Tongue (tissue), 2 donors: ENCODE measurements around the gene LRRC1. TPM values are rescaled to one million over a fixed set of nuclear protein-coding genes. Genes with fewer than 3 reads are reported as not detected.

Experiments used
- DNase-seq: peaks from one replicate; pipeline ENCODE4 v3.0.0-alpha.2; 2015
- total RNA-seq: library from RNA; depleted of rRNA; stranded (reverse); fragments of >200 nt; gene quantifications from one replicate; pipeline ENCODE4 v1.2.3, GENCODE V29; 2014

Gene LRRC1
- total RNA-seq, 1 donor from 2014 or later = 19.1 TPM

DNA sequence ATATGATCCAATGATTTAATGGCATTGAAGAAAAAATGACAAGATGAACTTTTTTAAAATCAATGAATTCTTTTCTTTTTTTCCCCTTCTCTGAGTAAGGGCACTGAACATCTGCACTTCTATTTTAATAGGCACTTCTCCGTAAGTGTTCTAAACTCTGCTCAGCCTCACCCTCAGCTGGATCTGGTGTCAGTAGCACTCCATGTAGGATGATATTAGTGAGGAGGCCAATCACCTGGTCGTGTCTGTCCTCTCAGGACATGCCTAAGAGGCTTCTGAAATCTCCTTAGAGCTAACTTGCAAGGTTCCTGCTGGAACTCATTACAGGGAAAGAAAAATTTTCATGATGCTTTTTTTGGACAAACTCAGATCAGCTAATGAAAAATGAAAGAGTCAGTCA, 167.8 kb downstream of the LRRC1 start:
- DNase-seq = peak; percentile 54

DNA sequence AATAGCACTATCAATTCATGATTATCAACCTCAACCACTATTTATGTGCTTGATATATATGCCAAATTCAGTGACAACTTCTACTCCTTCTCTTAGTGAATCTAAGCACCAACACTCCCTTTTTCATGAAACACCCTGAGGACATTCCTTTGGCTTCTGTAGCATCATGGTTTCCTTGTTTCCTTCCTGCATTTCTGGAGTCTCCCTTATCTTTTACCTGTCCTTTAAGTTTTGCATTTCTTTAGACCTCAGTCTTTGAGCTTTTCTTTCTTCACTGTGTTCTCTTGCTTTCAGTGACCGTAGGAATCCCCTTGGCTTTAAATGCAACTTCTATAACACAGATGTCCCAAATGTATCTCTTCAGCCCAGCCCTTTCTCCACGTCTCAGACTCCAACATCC, 172.6 kb downstream of the LRRC1 start:
- no peak for DNase-seq

Other genes starting within 250 kb of the LRRC1 start
- gene GCLC, start 249.9 kb upstream of the LRRC1 start, total RNA-seq = 29.6 TPM
- 108 TPM for gene KLHL31, start 129.2 kb upstream of the LRRC1 start, total RNA-seq